DOHH2 (cell line): ENCODE results near the gene PSMD8.

ENCODE experiments used
- H3F3A ChIP-seq: fragments of 200-600 bp; sonication (generic), shearing (Covaris generic); 2 replicates; pipeline ENCODE4 v1.6.0; 2016; ENCODE audit warnings: antibody characterized with exemption, mild to moderate bottlenecking; ENCODE audit not compliant: control insufficient read depth, insufficient read depth
- H3K27ac ChIP-seq: fragments of 200-600 bp; sonication (generic); 2 replicates; pipeline ENCODE4 v1.5.1; 2014; ENCODE audit warnings: low read depth, mild to moderate bottlenecking, low read length, moderate library complexity
- H3K27me3 ChIP-seq: fragments of 200-600 bp; sonication (generic); 2 replicates; pipeline ENCODE4 v1.6.1; 2014; ENCODE audit warnings: mild to moderate bottlenecking, low read length, mixed read lengths; ENCODE audit not compliant: control insufficient read depth
- H3K36me3 ChIP-seq: fragments of 200-600 bp; sonication (generic); 2 replicates; pipeline ENCODE4 v1.6.1; 2014; ENCODE audit warnings: mild to moderate bottlenecking, low read length, moderate library complexity, mixed read lengths; ENCODE audit not compliant: control insufficient read depth
- H3K4me1 ChIP-seq: fragments of 200-600 bp; sonication (generic); 2 replicates; pipeline ENCODE4 v1.6.1; 2014; ENCODE audit warnings: mild to moderate bottlenecking, low read length, mixed read lengths; ENCODE audit not compliant: control insufficient read depth
- H3K4me2 ChIP-seq: fragments of 200-600 bp; sonication (generic); 2 replicates; pipeline ENCODE4 v1.6.0; 2014; ENCODE audit warnings: mild to moderate bottlenecking, low read length, moderate library complexity
- H3K4me3 ChIP-seq: fragments of 200-600 bp; sonication (generic); 2 replicates; pipeline ENCODE4 v1.5.1; 2014; ENCODE audit warnings: mild to moderate bottlenecking, low read length, mixed read lengths
- H3K79me2 ChIP-seq: fragments of 200-600 bp; sonication (generic); 2 replicates; pipeline ENCODE4 v1.6.1; 2014; ENCODE audit warnings: mild to moderate bottlenecking, low read length, mixed read lengths; ENCODE audit not compliant: control insufficient read depth
- H3K9me2 ChIP-seq: fragments of 200-600 bp; sonication (generic); replicated peaks from 2 replicates; pipeline ENCODE4 v1.6.1; 2014; ENCODE audit warnings: mild to moderate bottlenecking, low read length, mixed read lengths; ENCODE audit not compliant: control insufficient read depth
- H3K9me3 ChIP-seq: fragments of 200-600 bp; sonication (generic); 2 replicates; pipeline ENCODE4 v1.6.1; 2014; ENCODE audit warnings: antibody characterized with exemption, low read length, mixed read lengths; ENCODE audit not compliant: control insufficient read depth, insufficient read depth
- H4K20me1 ChIP-seq: fragments of 200-600 bp; sonication (generic); 2 replicates; pipeline ENCODE4 v1.6.0; 2014; ENCODE audit warnings: low read depth, mild to moderate bottlenecking, antibody characterized with exemption, low read length, moderate library complexity; ENCODE audit not compliant: control insufficient read depth, insufficient read depth
- EZH2phosphoT487 ChIP-seq: fragments of 200-600 bp; sonication (generic); IDR thresholded peaks from 2 replicates; pipeline ENCODE4 v1.6.1; 2017; ENCODE audit warnings: borderline replicate concordance, mild to moderate bottlenecking, antibody characterized with exemption, low read length, moderate library complexity, mixed read lengths
- TF ChIP-seq, protein P1 (sequence below): fragments of 200-600 bp; sonication (generic); IDR thresholded peaks from one replicate; pipeline ENCODE4 v1.5.1; 2014; ENCODE audit warnings: antibody characterized with exemption, mild to moderate bottlenecking, low read depth, low read length; ENCODE audit not compliant: poor library complexity, severe bottlenecking

The PSMD8 gene

DNA sequence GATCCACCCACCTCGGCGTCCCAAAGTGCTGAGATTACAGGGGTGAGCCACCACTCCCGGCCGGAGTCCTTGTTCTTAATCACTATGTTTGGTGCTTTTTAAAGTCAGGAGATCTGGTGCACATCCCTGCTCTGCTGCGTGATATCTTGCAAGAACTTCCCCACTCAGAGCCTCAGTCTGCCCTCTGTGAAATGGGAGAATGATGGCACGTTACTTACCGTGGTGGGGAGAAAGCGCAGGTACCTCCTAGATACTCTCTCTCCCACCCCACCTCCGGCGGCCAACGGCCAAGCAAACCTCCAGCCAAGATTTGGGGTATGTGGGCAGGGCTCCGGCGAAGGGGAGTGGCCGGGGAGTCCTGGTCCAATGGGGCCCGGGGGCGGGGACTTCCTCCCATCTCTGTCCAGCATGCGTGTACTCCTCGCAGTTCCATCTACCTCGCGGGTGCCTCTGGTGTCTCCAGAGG is 58.9 kb downstream of the PSMD8 start, which contains the start of gene RYR1:
TSS of gene RYR1 (plus strand) at position 424 of the 466 bp plus-strand sequence. CDS start 139 bp downstream, outside the sequence.
- Histone ChIP-seq H3K27me3 (0 out of 2 replicates have a peak, but pooled peaks cover 4% of the 10 kb centered on the region), H3K36me3 (no peaks in the 10 kb centered on the region), H3K4me1 (0 out of 2 replicates have a peak, but pooled peaks cover 3% of the 10 kb centered on the region), H3K27ac (no peak within 1 kb of the TSS), H3F3A (no peaks in the 10 kb centered on the region), H3K4me3 (no peak within 1 kb of the TSS), H4K20me1 (no peaks in the 10 kb centered on the region), H3K79me2 (no peaks in the 10 kb centered on the region), H3K4me2 (peak within 1 kb of the TSS; percentile 27; the same call in 1 of the 2 replicates), H3K9me3 (no peaks in the 10 kb centered on the region), H3K9me2 (no peaks in the 10 kb centered on the region)
- no peak for TF ChIP-seq EZH2phosphoT487
- TF ChIP-seq, protein P1, sequence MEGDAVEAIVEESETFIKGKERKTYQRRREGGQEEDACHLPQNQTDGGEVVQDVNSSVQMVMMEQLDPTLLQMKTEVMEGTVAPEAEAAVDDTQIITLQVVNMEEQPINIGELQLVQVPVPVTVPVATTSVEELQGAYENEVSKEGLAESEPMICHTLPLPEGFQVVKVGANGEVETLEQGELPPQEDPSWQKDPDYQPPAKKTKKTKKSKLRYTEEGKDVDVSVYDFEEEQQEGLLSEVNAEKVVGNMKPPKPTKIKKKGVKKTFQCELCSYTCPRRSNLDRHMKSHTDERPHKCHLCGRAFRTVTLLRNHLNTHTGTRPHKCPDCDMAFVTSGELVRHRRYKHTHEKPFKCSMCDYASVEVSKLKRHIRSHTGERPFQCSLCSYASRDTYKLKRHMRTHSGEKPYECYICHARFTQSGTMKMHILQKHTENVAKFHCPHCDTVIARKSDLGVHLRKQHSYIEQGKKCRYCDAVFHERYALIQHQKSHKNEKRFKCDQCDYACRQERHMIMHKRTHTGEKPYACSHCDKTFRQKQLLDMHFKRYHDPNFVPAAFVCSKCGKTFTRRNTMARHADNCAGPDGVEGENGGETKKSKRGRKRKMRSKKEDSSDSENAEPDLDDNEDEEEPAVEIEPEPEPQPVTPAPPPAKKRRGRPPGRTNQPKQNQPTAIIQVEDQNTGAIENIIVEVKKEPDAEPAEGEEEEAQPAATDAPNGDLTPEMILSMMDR = no peak
